HG02610 (cell line): ENCODE data around the gene PLCB1.
"Not testable (repeated sequence)": the region's sequence is repeated elsewhere in the genome, so short reads cannot be mapped to it uniquely, and the experiment has no call there.

Experiments
- ATAC-seq: cut with Tn5 transposase; IDR thresholded peaks from one replicate; pipeline ENCODE4 v1.9.1; 2021; ENCODE audit warnings: mild to moderate bottlenecking, moderate library complexity; ENCODE audit not compliant: unreplicated experiment

The PLCB1 gene

GRCh38 chr20:8798505-8798904, 666.4 kb downstream of the PLCB1 start:
- ATAC-seq: no peak

- ATAC-seq: no peak
Measured at GRCh38 chr20:8800089-8800488, 668.0 kb downstream of the PLCB1 start.

- no peak for ATAC-seq
Measured at GRCh38 chr20:8801686-8802085, 669.6 kb downstream of the PLCB1 start.

- ATAC-seq: no peak
Measured at GRCh38 chr20:8803065-8803464, 671.0 kb downstream of the PLCB1 start.

GRCh38 chr20:8803941-8804340, 671.9 kb downstream of the PLCB1 start:
- no peak for ATAC-seq

GRCh38 chr20:8805737-8806442, 673.8 kb downstream of the PLCB1 start:
- ATAC-seq: no peak

- no peak for ATAC-seq
Measured at GRCh38 chr20:8807480-8808201, 675.6 kb downstream of the PLCB1 start.

GRCh38 chr20:8808202-8808535, 676.1 kb downstream of the PLCB1 start:
- no peak for ATAC-seq

GRCh38 chr20:8809107-8809953, 677.3 kb downstream of the PLCB1 start:
- ATAC-seq: no peak

- ATAC-seq: no peak
Measured at GRCh38 chr20:8811801-8812594, 679.9 kb downstream of the PLCB1 start.

- ATAC-seq: no peak
Measured at GRCh38 chr20:8812817-8813216, 680.8 kb downstream of the PLCB1 start.

GRCh38 chr20:8815208-8815607, 683.1 kb downstream of the PLCB1 start:
- ATAC-seq: no peak

GRCh38 chr20:8829256-8829655, 697.2 kb downstream of the PLCB1 start:
- no peak for ATAC-seq

- ATAC-seq: not testable (repeated sequence)
Measured at GRCh38 chr20:8834294-8834693, 702.2 kb downstream of the PLCB1 start.

GRCh38 chr20:8834851-8835250, 702.8 kb downstream of the PLCB1 start:
- ATAC-seq: no peak

- ATAC-seq: no peak
Measured at GRCh38 chr20:8837396-8837795, 705.3 kb downstream of the PLCB1 start.

- ATAC-seq: no peak
Measured at GRCh38 chr20:8842525-8842924, 710.5 kb downstream of the PLCB1 start.

GRCh38 chr20:8844179-8844578, 712.1 kb downstream of the PLCB1 start:
- no peak for ATAC-seq

- no peak for ATAC-seq
Measured at GRCh38 chr20:8849990-8850389, 717.9 kb downstream of the PLCB1 start.

- no peak for ATAC-seq
Measured at GRCh38 chr20:8851446-8851845, 719.4 kb downstream of the PLCB1 start.

GRCh38 chr20:8851919-8852318, 719.9 kb downstream of the PLCB1 start:
- not testable (repeated sequence) for ATAC-seq
